ENCODE measurements around the gene PPFIBP1.

DNA sequence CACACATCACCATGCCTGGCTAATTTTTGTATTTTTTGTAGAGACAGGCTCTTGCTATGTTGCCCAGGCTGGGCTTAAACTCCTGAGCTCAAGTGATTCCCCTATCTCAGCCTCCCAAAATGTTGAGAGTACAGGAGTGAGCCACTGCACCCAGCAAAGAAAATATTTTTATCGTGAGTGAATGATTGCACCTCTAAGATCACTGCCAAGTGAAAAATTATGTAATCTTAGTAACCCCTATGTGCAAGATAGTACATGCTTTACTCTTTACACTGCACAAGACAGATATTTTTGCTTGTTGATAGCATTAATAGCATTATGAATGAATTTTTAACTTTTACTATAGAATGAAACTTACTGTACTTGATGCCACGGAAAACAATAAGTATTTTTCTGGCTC, 183.2 kb downstream of the PPFIBP1 start:
- TF ChIP-seq EZH2 (optimal IDR thresholded peaks at IDR 0.05; ENCODE audit: low read depth, low read length) (no peak), EZH2phosphoT487 (IDR thresholded peaks at IDR 0.05; ENCODE audit: low read length) (no peak)
- TF ChIP-seq, protein P1, sequence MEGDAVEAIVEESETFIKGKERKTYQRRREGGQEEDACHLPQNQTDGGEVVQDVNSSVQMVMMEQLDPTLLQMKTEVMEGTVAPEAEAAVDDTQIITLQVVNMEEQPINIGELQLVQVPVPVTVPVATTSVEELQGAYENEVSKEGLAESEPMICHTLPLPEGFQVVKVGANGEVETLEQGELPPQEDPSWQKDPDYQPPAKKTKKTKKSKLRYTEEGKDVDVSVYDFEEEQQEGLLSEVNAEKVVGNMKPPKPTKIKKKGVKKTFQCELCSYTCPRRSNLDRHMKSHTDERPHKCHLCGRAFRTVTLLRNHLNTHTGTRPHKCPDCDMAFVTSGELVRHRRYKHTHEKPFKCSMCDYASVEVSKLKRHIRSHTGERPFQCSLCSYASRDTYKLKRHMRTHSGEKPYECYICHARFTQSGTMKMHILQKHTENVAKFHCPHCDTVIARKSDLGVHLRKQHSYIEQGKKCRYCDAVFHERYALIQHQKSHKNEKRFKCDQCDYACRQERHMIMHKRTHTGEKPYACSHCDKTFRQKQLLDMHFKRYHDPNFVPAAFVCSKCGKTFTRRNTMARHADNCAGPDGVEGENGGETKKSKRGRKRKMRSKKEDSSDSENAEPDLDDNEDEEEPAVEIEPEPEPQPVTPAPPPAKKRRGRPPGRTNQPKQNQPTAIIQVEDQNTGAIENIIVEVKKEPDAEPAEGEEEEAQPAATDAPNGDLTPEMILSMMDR (IDR thresholded peaks at IDR 0.05; ENCODE audit: low read length) = no peak

Data from MM.1S (cell line).